Measurements from ENCODE around the gene PNPO. TPM values are rescaled to one million over a fixed set of nuclear protein-coding genes. Genes with fewer than 3 reads are reported as not detected.

PNPO gene
- total and polyA plus RNA-seq, 2 of the 13 experiments (the other 11 are each of a cell fraction or from before 2014, with no cell fraction given) = 47.9 to 63.3 TPM

GRCh38 chr17:47925678-47925988 lies 15.7 kb upstream of the PNPO start:
- no peak overlapping the region for H3K9ac ChIP-seq (ENCODE audit: insufficient read depth, low read depth, low read length)
- DNase-seq (ENCODE audit: low spot score) = no peak
- no peak for FAIRE-seq
- H2AFZ ChIP-seq (ENCODE audit: low read length) = no peak overlapping the region
- H4K20me1 ChIP-seq (ENCODE audit: insufficient read depth, low read length) = no peaks in the 10 kb centered on the region
- intact Hi-C loops (cut with micrococcal nuclease; ENCODE audit: unreplicated experiment) (no loop called here), in situ Hi-C loops (cut with HindIII; ENCODE audit: extremely low pct_ligation_motif_present, low pct_unique_long_range_greater_than_20kb) (no loop called here)
- H3K4me3 ChIP-seq (replicated peaks in 1 of 3; ENCODE audit: insufficient read depth in 1 of 3, low read depth in 2 of 3, low read length in 3 of 3) = no peak overlapping the region
- 94% methylated on average over 3 of the region's 3 CpGs for WGBS (ENCODE audit: low lambda C conversion rate)
- no peaks in the 10 kb centered on the region for H3K79me2 ChIP-seq (ENCODE audit: insufficient read depth, low read length)
- H3K27me3 ChIP-seq (ENCODE audit: control insufficient read depth in 1 of 2, insufficient read depth in 2 of 2, low read length in 2 of 2) = no peaks in the 10 kb centered on the region
- no peak overlapping the region for H3K4me2 ChIP-seq (ENCODE audit: low read depth, low read length)
- 0 out of 2 replicates have a peak, but pooled peaks cover 10% of the 10 kb centered on the region for H3K4me1 ChIP-seq (ENCODE audit: insufficient read depth, low read length)
- TF ChIP-seq TCF7 (IDR thresholded peaks at IDR 0.05; ENCODE audit: low read depth) (no peak), MAFK (conservative IDR thresholded peaks at IDR 0.05 in 1 of 2, IDR thresholded peaks at IDR 0.05 in 1 of 2; ENCODE audit: low read length in 2 of 2) (peak; percentile 94 to 97), MAFF (IDR thresholded peaks at IDR 0.05; ENCODE audit: low read depth, low read length) (peak; percentile 96), PCBP1 (IDR thresholded peaks at IDR 0.05; ENCODE audit: borderline replicate concordance, low read depth, low read length) (no peak)
- ATAC-seq = no peak
- ChIA-PET CTCF (ENCODE audit: low intra/inter-chr PET ratio, low total read pairs) (no interaction called here), POLR2A (interaction anchor here (1.0 kb wide), 1 partner anchor 45 kb away, joined by 3 read pairs; the partner anchor contains the start of gene CDK5RAP3)
- BruUV-seq (replicated peaks) = no TSS peak
- H3K27ac ChIP-seq (ENCODE audit: extremely low read length, insufficient read depth, low read length) = no peak overlapping the region
- peaks cover 16 to 21% of the 10 kb centered on the region in 2 experiments for H3K36me3 ChIP-seq (replicated peaks in 1 of 2; ENCODE audit: control insufficient read depth in 1 of 2, insufficient read depth in 2 of 2, low read length in 2 of 2)
- no peaks in the 10 kb centered on the region for H3K9me3 ChIP-seq (ENCODE audit: low read length)

GRCh38 chr17:47927821-47928400 lies 13.5 kb upstream of the PNPO start:
- intact Hi-C loops (cut with micrococcal nuclease; ENCODE audit: unreplicated experiment) = no loop called here
- H3K4me1 ChIP-seq (ENCODE audit: insufficient read depth, low read length) = peaks cover 30% of the 10 kb centered on the region
- no peak for ATAC-seq
- no peak overlapping the region for H2AFZ ChIP-seq (ENCODE audit: low read length)
- 96% methylated on average over 18 of the region's 20 CpGs for WGBS (ENCODE audit: low lambda C conversion rate)
- no peaks in the 10 kb centered on the region for H4K20me1 ChIP-seq (ENCODE audit: insufficient read depth, low read length)
- H3K4me2 ChIP-seq (ENCODE audit: low read depth, low read length) = no peak overlapping the region
- no peak overlapping the region for H3K4me3 ChIP-seq (replicated peaks in 1 of 3; ENCODE audit: insufficient read depth in 1 of 3, low read depth in 2 of 3, low read length in 3 of 3)
- ChIA-PET CTCF (ENCODE audit: low intra/inter-chr PET ratio, low total read pairs) (no interaction called here), POLR2A (no interaction called here)
- DNase-seq (ENCODE audit: low spot score) = no peak
- no peaks in the 10 kb centered on the region for H3K79me2 ChIP-seq (ENCODE audit: insufficient read depth, low read length)
- no peaks in the 10 kb centered on the region for H3K27me3 ChIP-seq (ENCODE audit: control insufficient read depth in 1 of 2, insufficient read depth in 2 of 2, low read length in 2 of 2)
- no peaks in the 10 kb centered on the region for H3K9me3 ChIP-seq (ENCODE audit: low read length)
- BruUV-seq (replicated peaks) = no TSS peak
- FAIRE-seq = no peak
- in situ Hi-C loops (cut with HindIII; ENCODE audit: extremely low pct_ligation_motif_present, low pct_unique_long_range_greater_than_20kb) = no loop called here
- no peak overlapping the region for H3K9ac ChIP-seq (ENCODE audit: insufficient read depth, low read depth, low read length)
- peaks cover 16 to 20% of the 10 kb centered on the region in 2 experiments for H3K36me3 ChIP-seq (replicated peaks in 1 of 2; ENCODE audit: control insufficient read depth in 1 of 2, insufficient read depth in 2 of 2, low read length in 2 of 2)
- H3K27ac ChIP-seq (ENCODE audit: extremely low read length, insufficient read depth, low read length) = no peak overlapping the region
- TF ChIP-seq ZNF589 (CRISPR knock-in tag; conservative IDR thresholded peaks at IDR 0.05) (no peak), ZSCAN20 (CRISPR knock-in tag; IDR thresholded peaks at IDR 0.05; ENCODE audit: borderline replicate concordance) (no peak), AGO2 (optimal IDR thresholded peaks at IDR 0.05; ENCODE audit: low read depth, low read length) (peak; percentile 51), ZNF513 (CRISPR knock-in tag; conservative IDR thresholded peaks at IDR 0.05) (no peak)
